GM21447 (cell line): ENCODE measurements around the gene NUP93.
A peak's percentile ranks its signal among the peaks of the same experiment; 100 is the strongest.

ENCODE experiments used
- ATAC-seq: cut with Tn5 transposase; IDR thresholded peaks from one replicate; pipeline ENCODE4 v1.9.1; 2021; ENCODE audit not compliant: unreplicated experiment

The NUP93 gene

GRCh38 chr16:56844056-56844455 is 114.1 kb downstream of the NUP93 start:
- no peak for ATAC-seq

DNA sequence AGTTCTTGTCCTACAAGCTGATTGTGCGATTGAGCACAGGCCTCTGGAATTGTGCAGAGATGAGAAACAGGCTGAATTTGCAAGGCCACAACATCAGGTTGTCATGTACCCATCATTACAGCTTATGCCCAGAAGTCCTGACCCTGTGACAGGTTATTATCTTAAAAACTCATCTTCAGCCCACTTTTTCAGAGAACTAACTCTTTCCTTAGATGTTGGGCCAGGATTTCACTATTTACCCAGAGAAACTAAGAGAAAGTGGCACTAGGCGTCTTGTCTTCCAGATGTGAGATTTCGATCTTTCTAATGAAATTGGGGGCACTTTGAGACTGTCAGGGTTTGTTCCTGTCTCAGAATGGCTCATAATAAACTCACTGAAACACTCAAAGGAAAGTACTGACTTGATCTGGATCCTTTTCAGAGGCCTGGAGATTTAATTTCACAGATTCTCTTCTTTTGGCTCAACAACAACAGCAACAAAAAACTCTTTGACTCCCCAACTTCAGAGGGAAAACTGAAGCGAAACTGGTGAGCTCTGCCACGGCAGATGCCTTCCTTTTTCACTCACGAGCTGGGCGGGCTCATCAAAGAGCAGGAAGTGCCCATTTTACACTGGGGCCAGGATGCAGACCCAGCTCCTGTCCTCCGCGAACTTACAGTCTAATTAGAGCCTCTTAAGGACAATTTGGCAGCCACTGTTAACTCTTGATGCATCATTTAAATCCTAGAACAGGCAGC is 117.4 kb downstream of the NUP93 start:
- no peak for ATAC-seq

DNA sequence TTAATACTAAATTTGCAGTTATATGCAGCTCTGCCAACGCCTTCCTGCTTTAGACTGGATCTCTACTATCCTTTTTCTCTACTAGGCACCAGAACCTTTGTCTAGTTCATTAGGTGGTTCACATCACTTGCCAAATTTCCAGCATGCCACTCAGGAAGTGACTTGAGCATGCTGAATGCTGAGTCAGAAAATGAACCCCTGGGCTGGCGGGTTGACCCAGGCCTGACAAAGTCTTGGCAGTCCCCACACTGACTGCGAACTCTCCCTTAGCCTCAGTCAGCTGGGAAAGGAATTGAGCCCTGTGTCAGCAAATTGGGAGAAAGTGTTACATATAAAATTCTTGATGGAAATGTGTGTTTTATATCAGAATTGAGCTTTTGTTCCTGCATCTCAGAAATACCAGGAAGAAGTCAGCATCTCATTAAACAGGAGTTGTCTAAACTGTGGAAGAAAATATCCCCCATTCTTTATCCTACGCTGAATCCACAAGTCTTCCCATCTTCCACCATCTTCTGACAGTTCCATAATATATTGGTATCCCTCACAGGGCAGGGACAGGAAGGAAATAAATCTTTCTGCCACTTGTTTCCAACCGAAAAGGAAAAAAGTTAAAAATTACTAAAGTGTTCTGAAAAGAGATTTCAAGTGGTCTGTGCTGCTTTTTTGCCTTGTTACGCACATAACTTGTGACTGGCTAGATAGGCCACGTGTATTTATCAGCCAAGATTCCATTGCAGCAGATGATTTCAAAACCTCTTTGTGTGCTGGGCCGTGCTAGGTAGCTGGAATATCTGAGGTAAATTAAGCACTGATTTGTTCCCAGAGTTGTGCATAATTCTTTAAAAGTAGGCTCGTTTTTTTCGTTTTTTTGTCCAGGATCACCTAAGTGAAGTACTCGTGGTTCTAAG is 118.4 kb downstream of the NUP93 start:
- ATAC-seq, result no peak

GRCh38 chr16:56848955-56849689 is 119.2 kb downstream of the NUP93 start:
- no peak for ATAC-seq

GRCh38 chr16:56849690-56850680 is 120.1 kb downstream of the NUP93 start:
- ATAC-seq, result no peak

GRCh38 chr16:56851671-56852400 is 121.9 kb downstream of the NUP93 start:
- no peak for ATAC-seq

- ATAC-seq, result no peak
Measured at GRCh38 chr16:56852401-56852730, 122.4 kb downstream of the NUP93 start.

- ATAC-seq, result no peak
Measured at GRCh38 chr16:56852968-56853367, 123.0 kb downstream of the NUP93 start.

GRCh38 chr16:56855201-56855600 is 125.3 kb downstream of the NUP93 start:
- ATAC-seq, result no peak

DNA sequence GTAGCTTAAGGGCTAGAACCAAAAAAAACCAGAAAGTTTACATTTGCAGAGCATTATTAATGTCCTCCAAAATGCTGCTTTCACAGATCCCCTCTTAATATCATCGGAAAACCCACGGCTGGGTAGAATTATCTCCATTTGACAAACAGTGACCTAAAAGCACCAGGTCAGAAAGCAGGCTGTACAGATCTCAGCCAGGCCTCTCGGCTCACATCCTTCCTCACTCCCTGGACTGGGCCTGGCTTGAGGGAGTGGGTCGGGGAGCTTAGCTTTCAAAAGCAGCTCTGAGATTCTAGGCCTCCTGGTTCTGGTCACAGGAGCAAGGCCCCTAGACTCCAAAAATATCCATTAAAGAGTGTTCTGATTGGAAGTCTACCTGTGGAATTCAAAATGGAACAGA is 126.0 kb downstream of the NUP93 start:
- no peak for ATAC-seq

GRCh38 chr16:56856876-56857447 is 127.0 kb downstream of the NUP93 start:
- no peak for ATAC-seq

- no peak for ATAC-seq
Measured at GRCh38 chr16:56858374-56858773, 128.4 kb downstream of the NUP93 start.

- ATAC-seq, result no peak
Measured at GRCh38 chr16:56859636-56860035, 129.7 kb downstream of the NUP93 start.

- ATAC-seq, result peak; percentile 82
Measured at GRCh38 chr16:56860226-56861020, 130.5 kb downstream of the NUP93 start.

- ATAC-seq, result no peak
Measured at GRCh38 chr16:56861092-56861610, 131.2 kb downstream of the NUP93 start.

DNA sequence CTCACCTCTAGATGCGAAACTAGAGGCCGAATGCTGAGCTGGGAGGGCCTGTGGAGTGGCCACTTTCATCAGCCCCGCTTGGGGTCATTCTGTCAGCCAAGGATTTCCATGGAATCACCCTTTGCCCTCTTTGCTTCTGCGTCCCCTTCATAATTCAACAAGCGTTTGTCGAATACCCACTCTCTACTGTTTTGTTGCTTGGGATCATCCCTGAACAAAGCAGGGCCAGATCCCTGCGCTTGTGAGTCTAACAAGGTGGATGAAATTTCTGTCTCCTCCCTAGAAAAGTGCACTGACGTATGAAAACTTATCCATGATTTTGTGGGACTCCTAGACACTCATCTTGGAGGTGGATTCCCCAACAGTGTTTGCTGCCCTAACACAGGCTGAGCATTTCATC is 131.8 kb downstream of the NUP93 start:
- ATAC-seq, result no peak

- no peak for ATAC-seq
Measured at GRCh38 chr16:56862776-56863175, 132.8 kb downstream of the NUP93 start.

DNA sequence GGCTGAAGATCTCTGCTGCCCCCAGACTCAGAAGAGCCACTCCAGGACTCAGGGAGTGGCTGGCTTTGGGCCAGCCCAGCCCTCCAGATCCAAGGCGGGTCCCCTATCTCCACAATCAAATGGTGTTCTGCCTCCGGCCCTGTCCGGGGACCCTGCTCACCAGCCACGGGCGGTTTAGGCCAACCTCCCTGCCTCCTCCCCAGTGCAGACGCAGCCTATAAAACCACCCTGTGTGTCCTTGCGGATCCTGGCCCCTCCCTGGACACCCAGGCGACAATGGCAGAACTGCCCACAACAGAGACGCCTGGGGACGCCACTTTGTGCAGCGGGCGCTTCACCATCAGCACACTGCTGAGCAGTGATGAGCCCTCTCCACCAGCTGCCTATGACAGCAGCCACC is 135.0 kb downstream of the NUP93 start, which contains the start of gene SLC12A3:
TSS of gene SLC12A3 (plus strand) at position 248 of the 400 bp plus-strand sequence. CDS start at position 277, 29 bp downstream.
- no peak for ATAC-seq
